ENCODE measurements around the gene MRC1. TPM values are rescaled to one million over a fixed set of nuclear protein-coding genes. Genes with fewer than 3 reads are reported as not detected.

Gene MRC1
- total and polyA plus RNA-seq, 2 of the 8 experiments (the other 6 are each of a cell fraction or from before 2014, with no cell fraction given): 0.03 to 0.06 TPM

GRCh38 chr10:17831341-17831740 lies 22.2 kb downstream of the MRC1 start:
- H3K4me1 ChIP-seq (replicated peaks in 1 of 4; ENCODE audit: control insufficient read depth in 3 of 4, insufficient read depth in 4 of 4, low read length in 3 of 4): no peaks in the 10 kb centered on the region
- H2BK120ac ChIP-seq (replicated peaks; ENCODE audit: low read depth, low read length): no peak overlapping the region
- H3K4me2 ChIP-seq (ENCODE audit: insufficient read depth in 1 of 2, low read depth in 2 of 2, low read length in 2 of 2): no peak overlapping the region
- H3K27me3 ChIP-seq (replicated peaks in 1 of 4; ENCODE audit: control insufficient read depth in 3 of 4, extremely low read depth in 1 of 4, insufficient read depth in 3 of 4, low read length in 3 of 4): no peaks in the 10 kb centered on the region
- H3K23me2 ChIP-seq (ENCODE audit: low read depth, low read length): no peaks in the 10 kb centered on the region
- no peak overlapping the region for H3K14ac ChIP-seq (ENCODE audit: insufficient read length)
- no peak overlapping the region for H2BK20ac ChIP-seq (ENCODE audit: low read length)
- no peaks in the 10 kb centered on the region for H3K79me1 ChIP-seq (ENCODE audit: low read depth, low read length)
- no peaks in the 10 kb centered on the region for H4K20me1 ChIP-seq (replicated peaks in 1 of 2; ENCODE audit: control insufficient read depth in 1 of 2, insufficient read depth in 2 of 2, low read length in 2 of 2)
- H3K36me3 ChIP-seq (ENCODE audit: control insufficient read depth in 2 of 4, insufficient read depth in 4 of 4, low read length in 3 of 4): no peaks in the 10 kb centered on the region
- no peak overlapping the region for H2BK12ac ChIP-seq (ENCODE audit: low read depth, low read length)
- H2AK5ac ChIP-seq (ENCODE audit: low read depth, low read length): no peak overlapping the region
- TF ChIP-seq SRF (IDR thresholded peaks at IDR 0.05; ENCODE audit: low read depth, low read length) (no peak), BRCA1 (IDR thresholded peaks at IDR 0.05; ENCODE audit: low read depth, low read length) (no peak), SIN3A (conservative IDR thresholded peaks at IDR 0.05 in 1 of 2, IDR thresholded peaks at IDR 0.05 in 1 of 2; ENCODE audit: low read depth in 1 of 2, low read length in 2 of 2) (no peak), EGR1 (IDR thresholded peaks at IDR 0.05; ENCODE audit: borderline replicate concordance, low read depth, low read length) (no peak)
- TF ChIP-seq, protein P1, sequence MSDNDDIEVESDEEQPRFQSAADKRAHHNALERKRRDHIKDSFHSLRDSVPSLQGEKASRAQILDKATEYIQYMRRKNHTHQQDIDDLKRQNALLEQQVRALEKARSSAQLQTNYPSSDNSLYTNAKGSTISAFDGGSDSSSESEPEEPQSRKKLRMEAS (IDR thresholded peaks at IDR 0.05): no peak
- H4K91ac ChIP-seq (replicated peaks; ENCODE audit: insufficient read length, low read length): no peak overlapping the region
- FAIRE-seq (no peak), DNase-seq (ENCODE audit: low read depth in 1 of 2, low spot score in 2 of 2) (no peak)
- no peak overlapping the region for H3K56ac ChIP-seq (replicated peaks; ENCODE audit: insufficient read length, low read depth, low read length)
- no peak overlapping the region for H3K4ac ChIP-seq (replicated peaks; ENCODE audit: insufficient read length, low read depth, low read length)
- H3K23ac ChIP-seq (ENCODE audit: insufficient read length): no peak overlapping the region
- no peak overlapping the region for H4K8ac ChIP-seq (ENCODE audit: extremely low read depth, insufficient read depth, low read length)
- ChIA-PET POLR2A (ENCODE audit: partially characterized antibody) (no interaction called here), CTCF (ENCODE audit: partially characterized antibody) (no interaction called here)
- H3K79me2 ChIP-seq (ENCODE audit: control insufficient read depth in 1 of 2, insufficient read depth in 2 of 2, low read length in 2 of 2): no peaks in the 10 kb centered on the region
- H3K9me3 ChIP-seq (ENCODE audit: insufficient read depth in 2 of 2, low read depth in 1 of 2, low read length in 1 of 2): no peaks in the 10 kb centered on the region
- no peak overlapping the region for H2BK15ac ChIP-seq (ENCODE audit: low read length)
- no peak overlapping the region for H4K5ac ChIP-seq (ENCODE audit: insufficient read length, low read depth, low read length)
- no peak overlapping the region for H3K27ac ChIP-seq (ENCODE audit: low read depth, low read length)
- H2BK5ac ChIP-seq (ENCODE audit: low read depth, low read length): no peak overlapping the region
- H2AFZ ChIP-seq (ENCODE audit: low read length): no peak overlapping the region
- WGBS, 2 experiments (ENCODE audit: extremely low coverage in 1 of 2, insufficient coverage in 1 of 2, insufficient read length in 1 of 2, insufficient replicate concordance in 2 of 2, low coverage in 1 of 2, low lambda C conversion rate in 2 of 2, missing lambda C conversion rate in 1 of 2): 100% methylated on average over 1 of the region's 1 CpG; no CpG with 5 or more reads in 1 of the 2 experiments
- H3K9ac ChIP-seq (replicated peaks in 1 of 4; ENCODE audit: extremely low read depth in 1 of 4, low read depth in 3 of 4, low read length in 3 of 4): no peak overlapping the region
- H3K4me3 ChIP-seq (ENCODE audit: extremely low read depth in 1 of 4, insufficient read depth in 2 of 4, low read depth in 3 of 4, low read length in 4 of 4): no peak overlapping the region
- no peak overlapping the region for H3K18ac ChIP-seq (ENCODE audit: extremely low read depth, low read length)
